Cerebellar cortex (tissue), 1 donor: ENCODE measurements around the gene ZBTB24.
A peak's percentile ranks its signal among the peaks of the same experiment; 100 is the strongest.

ENCODE experiments used
- DNase-seq: peaks from one replicate; pipeline ENCODE4 v3.0.0-alpha.2; 2015; ENCODE audit warnings: low spot score

The ZBTB24 gene

GRCh38 chr6:109451376-109451775, 31.6 kb downstream of the ZBTB24 start:
- no peak for DNase-seq

GRCh38 chr6:109450801-109451200, 32.2 kb downstream of the ZBTB24 start:
- DNase-seq = no peak

GRCh38 chr6:109449795-109450673, 33.0 kb downstream of the ZBTB24 start:
- no peak for DNase-seq

GRCh38 chr6:109449064-109449794, 33.8 kb downstream of the ZBTB24 start:
- DNase-seq = no peak

GRCh38 chr6:109448615-109449014, 34.4 kb downstream of the ZBTB24 start:
- DNase-seq = no peak

GRCh38 chr6:109447878-109448555, 35.0 kb downstream of the ZBTB24 start:
- DNase-seq = no peak

GRCh38 chr6:109447087-109447486, 35.9 kb downstream of the ZBTB24 start:
- no peak for DNase-seq

- no peak for DNase-seq
Measured at GRCh38 chr6:109446541-109446940, 36.5 kb downstream of the ZBTB24 start.

- no peak for DNase-seq
Measured at GRCh38 chr6:109446072-109446471, 36.9 kb downstream of the ZBTB24 start.

- DNase-seq = no peak
Measured at GRCh38 chr6:109445382-109445781, 37.6 kb downstream of the ZBTB24 start.

GRCh38 chr6:109443425-109443950, 39.5 kb downstream of the ZBTB24 start:
- DNase-seq = no peak

GRCh38 chr6:109442393-109442924, 40.6 kb downstream of the ZBTB24 start:
- DNase-seq = no peak

GRCh38 chr6:109441069-109441816, 41.8 kb downstream of the ZBTB24 start:
- DNase-seq = peak; percentile 64

- DNase-seq = peak; percentile 81
Measured at GRCh38 chr6:109440331-109441068, 42.5 kb downstream of the ZBTB24 start, which contains the start of the genes PPIL6 and SMPD2. Gene PPIL6 (minus strand): TSS chr6:109440628. CDS start chr6:109440590, 38 bp downstream. Gene SMPD2 (plus strand): TSS chr6:109440724. CDS start chr6:109441122, 398 bp downstream.

GRCh38 chr6:109436041-109436440, 47.0 kb downstream of the ZBTB24 start:
- DNase-seq = no peak

- DNase-seq = no peak
Measured at GRCh38 chr6:109434456-109434855, 48.6 kb downstream of the ZBTB24 start.

- peak; percentile 42 for DNase-seq
Measured at GRCh38 chr6:109429496-109429895, 53.5 kb downstream of the ZBTB24 start.

- DNase-seq = peak; percentile 86
Measured at GRCh38 chr6:109428889-109429477, 54.0 kb downstream of the ZBTB24 start.

GRCh38 chr6:109424946-109425345, 58.1 kb downstream of the ZBTB24 start:
- no peak for DNase-seq

GRCh38 chr6:109421184-109421583, 61.8 kb downstream of the ZBTB24 start:
- no peak for DNase-seq
